DOHH2 (cell line): ENCODE measurements around the gene DCST2.

Experiments used
- CTCF ChIP-seq: fragments of 200-600 bp; sonication (generic); IDR thresholded peaks from one replicate; pipeline ENCODE4 v1.5.1; 2014; ENCODE audit warnings: antibody characterized with exemption, mild to moderate bottlenecking, low read depth, low read length; ENCODE audit not compliant: poor library complexity, severe bottlenecking
- EZH2phosphoT487 ChIP-seq: fragments of 200-600 bp; sonication (generic); IDR thresholded peaks from 2 replicates; pipeline ENCODE4 v1.6.1; 2017; ENCODE audit warnings: borderline replicate concordance, mild to moderate bottlenecking, antibody characterized with exemption, low read length, moderate library complexity, mixed read lengths

DNA sequence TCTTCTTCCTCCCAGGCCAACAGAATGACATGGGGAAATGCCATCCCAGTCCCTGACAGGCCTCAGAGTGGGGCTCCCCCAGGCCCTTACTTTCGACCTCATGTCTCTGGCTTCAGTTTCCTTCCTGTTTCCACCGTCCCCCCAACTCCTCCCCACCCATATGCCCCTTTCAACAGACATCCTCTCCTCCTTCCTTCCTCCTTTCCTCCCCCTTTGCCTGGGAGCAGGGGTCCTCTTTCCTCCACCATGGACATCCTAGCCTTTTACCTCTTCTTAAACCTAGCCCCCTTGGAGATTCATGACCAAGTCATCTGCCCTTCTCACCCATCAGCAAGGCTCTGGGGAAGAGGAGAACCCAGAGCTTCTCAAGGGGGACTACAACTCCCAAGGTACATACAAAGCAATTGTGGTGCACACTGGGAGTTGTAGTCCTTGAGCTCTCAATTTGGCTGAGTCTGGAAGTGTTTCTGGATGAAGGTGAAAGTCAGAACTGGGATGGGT, 26.9 kb downstream of the DCST2 start:
- TF ChIP-seq CTCF, result no peak
- no peak for TF ChIP-seq EZH2phosphoT487
